Endodermal cell (in vitro differentiated cells): ENCODE data around the gene CACHD1. TPM values are rescaled to one million over a fixed set of nuclear protein-coding genes. Genes with fewer than 3 reads are reported as not detected.
A peak's percentile ranks its signal among the peaks of the same experiment; 100 is the strongest.

ENCODE experiments used
- DNase-seq: peaks from one replicate; pipeline ENCODE4 v3.0.0-alpha.2; 2017
- H3K27ac ChIP-seq: 2 replicates; pipeline ENCODE4 v1.5.1; 2013; ENCODE audit warnings: mild to moderate bottlenecking, low read depth, low read length, moderate library complexity
- H3K27me3 ChIP-seq: 2 replicates; pipeline ENCODE4 v1.6.1; 2013; ENCODE audit warnings: mild to moderate bottlenecking, low read length, moderate library complexity; ENCODE audit not compliant: insufficient read depth, control insufficient read depth, poor library complexity, severe bottlenecking
- H3K36me3 ChIP-seq: 2 replicates; pipeline ENCODE4 v1.7.0; 2013; ENCODE audit warnings: mild to moderate bottlenecking, low read length, moderate library complexity; ENCODE audit not compliant: control insufficient read depth, insufficient read depth
- H3K4me1 ChIP-seq: one replicate; pipeline ENCODE4 v1.7.0; 2013; ENCODE audit warnings: low read length; ENCODE audit not compliant: control insufficient read depth, insufficient read depth
- H3K4me3 ChIP-seq: 2 replicates; pipeline ENCODE4 v1.5.1; 2013; ENCODE audit warnings: mild to moderate bottlenecking, low read length, moderate library complexity
- H3K9ac ChIP-seq: 2 replicates; pipeline ENCODE4 v1.6.1; 2013; ENCODE audit warnings: mild to moderate bottlenecking, low read length, moderate library complexity; ENCODE audit not compliant: poor library complexity, severe bottlenecking; ENCODE audit errors: extremely low read depth
- H3K9me3 ChIP-seq: 2 replicates; pipeline ENCODE4 v1.6.1; 2013; ENCODE audit warnings: mild to moderate bottlenecking, low read length, moderate library complexity; ENCODE audit not compliant: control insufficient read depth
- H3K27ac Mint-ChIP-seq: 2 replicates; pipeline ENCODE4 v1.8.0; 2020; ENCODE audit warnings: mixed read lengths
- H3K27me3 Mint-ChIP-seq: 2 replicates; pipeline ENCODE4 v1.8.0; 2021; ENCODE audit warnings: mild to moderate bottlenecking, mixed read lengths; ENCODE audit not compliant: insufficient read depth
- H3K36me3 Mint-ChIP-seq: 2 replicates; pipeline ENCODE4 v1.8.0; 2020; ENCODE audit warnings: low read depth, mixed read lengths
- H3K4me1 Mint-ChIP-seq: 2 replicates; pipeline ENCODE4 v1.8.0; 2020; ENCODE audit warnings: mixed read lengths
- H3K4me3 Mint-ChIP-seq: 2 replicates; pipeline ENCODE4 v1.8.0; 2020; ENCODE audit warnings: mild to moderate bottlenecking, moderate library complexity, mixed read lengths
- H3K9me3 Mint-ChIP-seq: 2 replicates; pipeline ENCODE4 v1.8.0; 2020; ENCODE audit warnings: mild to moderate bottlenecking, mixed read lengths
- WGBS, 2 experiments: methylation state at CpG; one replicate each; pipeline versions ENCODE4 v1.1.5 to v1.1.7; 2013; ENCODE audit warnings: missing lambda C conversion rate in 2 of 2, mixed read lengths in 1 of 2; ENCODE audit not compliant: insufficient coverage in 1 of 2, insufficient read length in 1 of 2; 5-methylcytosine and 5-hydroxymethylcytosine counted together
- total RNA-seq, 2 donors: library from RNA; stranded (reverse); fragmentation: NEBNext Ultra II Directional in 1 of 2; extraction: Animal tissue kit (Norgen Biotek cat#: 25700) in 1 of 2; gene quantifications; 2 replicates in 1 of 2; 3 replicates in 1 of 2; pipeline ENCODE4 v1.2.1, GENCODE V29; 2021
- TF ChIP-seq, protein P1 (sequence below): fragments of 200-600 bp; sonication (generic); conservative IDR thresholded peaks from 2 replicates; pipeline ENCODE4 v1.5.0; 2021; ENCODE audit warnings: antibody characterized with exemption, mild to moderate bottlenecking

CACHD1 gene
- total RNA-seq, 2 donors from 2014 or later = 29.2 to 40.7 TPM

DNA sequence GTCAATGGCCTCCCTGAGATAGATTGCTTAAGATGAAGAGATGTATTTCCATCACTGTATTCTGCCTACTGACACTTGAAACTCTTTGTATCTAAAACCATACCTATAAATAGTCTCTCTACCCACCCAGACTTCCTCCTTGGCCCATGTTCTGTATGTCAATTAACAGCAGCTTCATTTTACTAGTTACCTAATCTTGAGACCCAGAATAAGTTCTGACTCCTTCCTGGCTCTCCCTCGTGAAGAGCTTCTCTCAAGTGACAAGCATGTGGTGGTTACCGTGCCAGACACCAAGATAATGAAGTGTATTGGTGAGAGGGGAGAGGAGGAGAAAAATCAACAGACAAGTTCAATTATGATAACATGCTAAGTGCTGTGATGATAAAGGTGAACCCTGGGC lies 146.1 kb downstream of the CACHD1 start:
- peak overlapping the region; percentile 67 for H3K27ac Mint-ChIP-seq
- no peak overlapping the region for H3K4me3 ChIP-seq
- H3K4me3 Mint-ChIP-seq = no peak overlapping the region
- H3K9ac ChIP-seq = no peak overlapping the region
- H3K27ac ChIP-seq = no peak overlapping the region
- no peak for DNase-seq
- peaks cover 23% of the 10 kb centered on the region for H3K36me3 ChIP-seq
- no peaks in the 10 kb centered on the region for H3K27me3 Mint-ChIP-seq
- H3K36me3 Mint-ChIP-seq = peaks cover 34% of the 10 kb centered on the region
- peaks cover 9% of the 10 kb centered on the region for H3K9me3 ChIP-seq
- H3K9me3 Mint-ChIP-seq = peaks cover 9% of the 10 kb centered on the region
- H3K4me1 Mint-ChIP-seq = peaks cover 24% of the 10 kb centered on the region
- WGBS, 2 experiments = 51 to 100% methylated on average over 1 to 2 of the region's 2 CpGs
- H3K27me3 ChIP-seq = no peaks in the 10 kb centered on the region
- peaks cover 6% of the 10 kb centered on the region for H3K4me1 ChIP-seq
- TF ChIP-seq, protein P1, sequence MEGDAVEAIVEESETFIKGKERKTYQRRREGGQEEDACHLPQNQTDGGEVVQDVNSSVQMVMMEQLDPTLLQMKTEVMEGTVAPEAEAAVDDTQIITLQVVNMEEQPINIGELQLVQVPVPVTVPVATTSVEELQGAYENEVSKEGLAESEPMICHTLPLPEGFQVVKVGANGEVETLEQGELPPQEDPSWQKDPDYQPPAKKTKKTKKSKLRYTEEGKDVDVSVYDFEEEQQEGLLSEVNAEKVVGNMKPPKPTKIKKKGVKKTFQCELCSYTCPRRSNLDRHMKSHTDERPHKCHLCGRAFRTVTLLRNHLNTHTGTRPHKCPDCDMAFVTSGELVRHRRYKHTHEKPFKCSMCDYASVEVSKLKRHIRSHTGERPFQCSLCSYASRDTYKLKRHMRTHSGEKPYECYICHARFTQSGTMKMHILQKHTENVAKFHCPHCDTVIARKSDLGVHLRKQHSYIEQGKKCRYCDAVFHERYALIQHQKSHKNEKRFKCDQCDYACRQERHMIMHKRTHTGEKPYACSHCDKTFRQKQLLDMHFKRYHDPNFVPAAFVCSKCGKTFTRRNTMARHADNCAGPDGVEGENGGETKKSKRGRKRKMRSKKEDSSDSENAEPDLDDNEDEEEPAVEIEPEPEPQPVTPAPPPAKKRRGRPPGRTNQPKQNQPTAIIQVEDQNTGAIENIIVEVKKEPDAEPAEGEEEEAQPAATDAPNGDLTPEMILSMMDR = no peak

DNA sequence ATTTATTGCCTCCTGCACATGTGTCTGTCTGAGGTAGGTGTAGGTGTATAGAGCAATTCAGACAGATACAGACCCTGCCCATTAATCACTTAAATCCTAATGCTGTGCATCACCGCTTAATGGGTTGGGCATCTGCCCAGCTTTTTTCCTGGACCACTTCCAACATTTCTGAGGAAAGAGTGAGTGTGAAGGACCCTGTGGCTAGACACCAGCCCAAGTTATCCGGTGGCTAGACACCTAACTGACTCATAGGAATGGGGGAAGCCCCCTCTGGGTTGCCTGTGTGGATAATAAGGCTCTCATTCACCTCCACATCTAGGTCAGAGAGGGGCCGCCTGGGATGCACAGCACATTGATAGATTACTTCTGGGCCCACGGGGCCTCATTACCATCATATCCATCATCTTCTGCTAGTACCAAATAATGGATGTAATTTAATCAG lies 153.8 kb downstream of the CACHD1 start:
- Mint-ChIP-seq H3K27ac (no peak overlapping the region), H3K9me3 (no peaks in the 10 kb centered on the region), H3K4me3 (no peak overlapping the region), H3K4me1 (peaks cover 5% of the 10 kb centered on the region), H3K36me3 (peaks cover 4% of the 10 kb centered on the region), H3K27me3 (no peaks in the 10 kb centered on the region)
- H3K4me1 ChIP-seq = no peaks in the 10 kb centered on the region
- TF ChIP-seq, protein P1 = no peak
- H3K27ac ChIP-seq = peak overlapping the region; percentile 67
- no peak overlapping the region for H3K4me3 ChIP-seq
- no peaks in the 10 kb centered on the region for H3K27me3 ChIP-seq
- DNase-seq = no peak
- peaks cover 6% of the 10 kb centered on the region for H3K36me3 ChIP-seq
- no peak overlapping the region for H3K9ac ChIP-seq
- no peaks in the 10 kb centered on the region for H3K9me3 ChIP-seq
- 83 to 90% methylated on average over 2 to 4 of the region's 4 CpGs for WGBS, 2 experiments

DNA sequence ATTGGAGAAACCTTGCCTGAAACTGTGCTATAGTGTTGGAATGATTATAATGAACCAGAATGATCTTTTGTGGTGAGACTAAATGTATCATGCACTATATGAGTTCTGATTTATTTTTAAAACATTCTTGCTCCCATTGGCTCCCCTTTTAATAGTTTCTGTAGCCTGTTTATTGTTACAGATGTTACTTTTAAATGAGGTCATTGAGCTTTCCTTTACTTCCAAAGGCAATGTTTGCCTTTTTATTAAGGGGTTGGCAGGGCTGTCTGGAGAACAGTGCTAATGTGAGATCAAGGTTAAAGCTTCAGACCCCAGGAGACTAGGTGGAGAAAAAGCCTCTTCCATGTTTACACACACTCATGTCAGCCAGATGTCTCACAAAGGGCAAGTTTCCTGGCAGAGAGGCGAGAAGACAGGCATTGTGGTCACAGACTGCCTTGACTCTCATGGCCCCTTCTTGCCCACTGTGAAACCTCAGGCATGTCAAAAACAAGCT lies 154.3 kb downstream of the CACHD1 start:
- DNase-seq = no peak
- Histone ChIP-seq H3K9me3 (no peaks in the 10 kb centered on the region), H3K36me3 (peaks cover 7% of the 10 kb centered on the region), H3K9ac (no peak overlapping the region), H3K4me1 (no peaks in the 10 kb centered on the region), H3K27me3 (no peaks in the 10 kb centered on the region), H3K27ac (peak overlapping the region; percentile 84), H3K4me3 (no peak overlapping the region)
- Mint-ChIP-seq H3K27me3 (no peaks in the 10 kb centered on the region), H3K9me3 (no peaks in the 10 kb centered on the region), H3K4me1 (peaks cover 5% of the 10 kb centered on the region), H3K4me3 (no peak overlapping the region), H3K36me3 (peaks cover 4% of the 10 kb centered on the region), H3K27ac (no peak overlapping the region)
- TF ChIP-seq, protein P1 = no peak
- 89 to 100% methylated on average over 1 of the region's 1 CpG for WGBS, 2 experiments
